MM.1S (cell line): Measurements from ENCODE around the gene SHANK1.

Source experiments
- DNase-seq: peaks from one replicate; pipeline ENCODE4 v3.0.0-alpha.2; 2015
- H2AFZ ChIP-seq: fragments of 300-600 bp; sonication (generic); 2 replicates; pipeline ENCODE4 v1.6.0; 2016; ENCODE audit warnings: antibody characterized with exemption, low read length
- H3F3A ChIP-seq: fragments of 300-600 bp; sonication (generic); 2 replicates; pipeline ENCODE4 v1.6.1; 2016; ENCODE audit warnings: mild to moderate bottlenecking, antibody characterized with exemption, low read length, moderate library complexity, mixed read lengths; ENCODE audit not compliant: insufficient read depth
- H3K27ac ChIP-seq: fragments of 300-600 bp; sonication (generic); 2 replicates; pipeline ENCODE4 v1.5.1; 2016; ENCODE audit warnings: mild to moderate bottlenecking, low read length
- H3K27me3 ChIP-seq: fragments of 300-600 bp; sonication (generic); replicated peaks from 2 replicates; pipeline ENCODE4 v1.6.0; 2016; ENCODE audit warnings: low read length; ENCODE audit not compliant: insufficient read depth
- H3K36me3 ChIP-seq: fragments of 300-600 bp; sonication (generic); replicated peaks from 2 replicates; pipeline ENCODE4 v1.6.1; 2016; ENCODE audit warnings: mild to moderate bottlenecking, low read length, mixed read lengths; ENCODE audit not compliant: insufficient read depth
- H3K4me1 ChIP-seq: fragments of 300-600 bp; sonication (generic); 2 replicates; pipeline ENCODE4 v1.6.1; 2016; ENCODE audit warnings: low read length, mixed read lengths
- H3K4me2 ChIP-seq: fragments of 300-600 bp; sonication (generic); 2 replicates; pipeline ENCODE4 v1.6.0; 2016; ENCODE audit warnings: low read depth, low read length
- H3K4me3 ChIP-seq: fragments of 300-600 bp; sonication (generic); 2 replicates; pipeline ENCODE4 v1.5.1; 2016; ENCODE audit warnings: low read length, mixed read lengths
- H3K79me2 ChIP-seq: fragments of 300-600 bp; sonication (generic); 2 replicates; pipeline ENCODE4 v1.6.1; 2016; ENCODE audit warnings: mixed run types, low read length, mixed read lengths
- H3K9ac ChIP-seq: fragments of 300-600 bp; sonication (generic); 2 replicates; pipeline ENCODE4 v1.6.1; 2016; ENCODE audit warnings: low read length, mixed read lengths
- H3K9me2 ChIP-seq: fragments of 300-600 bp; sonication (generic); replicated peaks from 2 replicates; pipeline ENCODE4 v1.6.1; 2016; ENCODE audit warnings: mild to moderate bottlenecking, low read length, mixed read lengths; ENCODE audit not compliant: insufficient read depth
- H3K9me3 ChIP-seq: fragments of 300-600 bp; sonication (generic); replicated peaks from 2 replicates; pipeline ENCODE4 v1.6.1; 2016; ENCODE audit warnings: mild to moderate bottlenecking, low read length, mixed read lengths; ENCODE audit not compliant: insufficient read depth
- H4K20me1 ChIP-seq: fragments of 300-600 bp; sonication (generic); 2 replicates; pipeline ENCODE4 v1.6.1; 2016; ENCODE audit warnings: mild to moderate bottlenecking, low read length, moderate library complexity, mixed read lengths; ENCODE audit not compliant: insufficient read depth
- CTCF ChIP-seq: fragments of 300-600 bp; sonication (generic); IDR thresholded peaks from 2 replicates; pipeline ENCODE4 v1.5.1; 2016; ENCODE audit warnings: antibody characterized with exemption, low read length, mixed read lengths
- EZH2 ChIP-seq: fragments of 300-600 bp; sonication (generic); optimal IDR thresholded peaks from 2 replicates; pipeline ENCODE3; 2017; ENCODE audit warnings: low read depth, mild to moderate bottlenecking, antibody characterized with exemption, low read length, mixed read lengths
- EZH2phosphoT487 ChIP-seq: fragments of 300-600 bp; sonication (generic); IDR thresholded peaks from 2 replicates; pipeline ENCODE4 v1.6.1; 2018; ENCODE audit warnings: antibody characterized with exemption, low read length

SHANK1 gene

GRCh38 chr19:50629801-50630200 lies 89.8 kb downstream of the SHANK1 start:
- Histone ChIP-seq H3K79me2 (no peaks in the 10 kb centered on the region), H3K9me3 (no peaks in the 10 kb centered on the region), H4K20me1 (no peaks in the 10 kb centered on the region), H3K27ac (no peak overlapping the region), H3K4me2 (no peak overlapping the region), H3K4me1 (no peaks in the 10 kb centered on the region), H3K9ac (no peak overlapping the region), H2AFZ (no peak overlapping the region), H3K4me3 (no peak overlapping the region), H3K27me3 (peaks cover 45% of the 10 kb centered on the region), H3K9me2 (no peaks in the 10 kb centered on the region), H3F3A (no peaks in the 10 kb centered on the region), H3K36me3 (no peaks in the 10 kb centered on the region)
- TF ChIP-seq CTCF: no peak
- TF ChIP-seq EZH2: no peak
- no peak for TF ChIP-seq EZH2phosphoT487
- no peak for DNase-seq

- Histone ChIP-seq H3K79me2 (no peaks in the 10 kb centered on the region), H3K9ac (no peak overlapping the region), H3K4me1 (no peaks in the 10 kb centered on the region), H3K27ac (no peak overlapping the region), H2AFZ (no peak overlapping the region), H3K9me3 (no peaks in the 10 kb centered on the region), H3K9me2 (no peaks in the 10 kb centered on the region), H3K36me3 (no peaks in the 10 kb centered on the region), H3K4me3 (no peak overlapping the region), H4K20me1 (no peaks in the 10 kb centered on the region), H3K4me2 (no peak overlapping the region), H3K27me3 (peaks cover 48% of the 10 kb centered on the region), H3F3A (no peaks in the 10 kb centered on the region)
- no peak for DNase-seq
- TF ChIP-seq EZH2 (no peak), CTCF (no peak), EZH2phosphoT487 (no peak)
Observed at GRCh38 chr19:50629194-50629593, 90.4 kb downstream of the SHANK1 start.

GRCh38 chr19:50628551-50628950 lies 91.1 kb downstream of the SHANK1 start:
- Histone ChIP-seq H3K4me3 (no peak overlapping the region), H3K27me3 (peaks cover 47% of the 10 kb centered on the region)
- TF ChIP-seq EZH2 (no peak), CTCF (no peak), EZH2phosphoT487 (no peak)

More at GRCh38 chr19:50628551-50628950, 91.1 kb downstream of the SHANK1 start:
- no peaks in the 10 kb centered on the region for H3K79me2 ChIP-seq
- H3K4me2 ChIP-seq: no peak overlapping the region
- H4K20me1 ChIP-seq: no peaks in the 10 kb centered on the region
- H2AFZ ChIP-seq: no peak overlapping the region
- no peaks in the 10 kb centered on the region for H3F3A ChIP-seq
- H3K9me3 ChIP-seq: no peaks in the 10 kb centered on the region
- H3K9ac ChIP-seq: no peak overlapping the region
- H3K27ac ChIP-seq: no peak overlapping the region
- H3K9me2 ChIP-seq: no peaks in the 10 kb centered on the region
- H3K36me3 ChIP-seq: no peaks in the 10 kb centered on the region
- no peaks in the 10 kb centered on the region for H3K4me1 ChIP-seq
- no peak for DNase-seq
